Testis (tissue), 3 donors: Measurements from ENCODE around the gene SCUBE3. TPM values are rescaled to one million over a fixed set of nuclear protein-coding genes. Genes with fewer than 3 reads are reported as not detected.

ENCODE experiments used
- DNase-seq: peaks from one replicate; pipeline ENCODE4 v3.0.0-alpha.2; 2019
- H3K27ac ChIP-seq, 2 donors: fragments of 200-600 bp; sonication (generic); one replicate each; pipeline ENCODE4 v1.5.1; 2019
- H3K27me3 ChIP-seq: fragments of 200-600 bp; sonication (generic); one replicate; pipeline ENCODE4 v1.5.1; 2019
- H3K36me3 ChIP-seq: fragments of 200-600 bp; sonication (generic); one replicate; pipeline ENCODE4 v1.5.1; 2017; ENCODE audit warnings: low read depth; ENCODE audit errors: missing control alignments
- H3K4me1 ChIP-seq: fragments of 200-600 bp; sonication (generic); one replicate; pipeline ENCODE4 v1.5.1; 2019
- H3K4me3 ChIP-seq, 2 donors: fragments of 200-600 bp; sonication (generic); one replicate each; pipeline ENCODE4 v1.5.1; 2017 to 2019
- H3K9me3 ChIP-seq: fragments of 200-600 bp; sonication (generic); one replicate; pipeline ENCODE4 v1.5.1; 2017
- CTCF ChIP-seq, 3 experiments: fragments of 450-650 bp in 2 of 3; fragments of 200-600 bp in 1 of 3; sonication (generic) in 1 of 3; IDR thresholded peaks; one replicate each; pipeline ENCODE4 v1.5.1; 2016 to 2019; ENCODE audit warnings: antibody characterized with exemption in 3 of 3, mild to moderate bottlenecking in 2 of 3, moderate library complexity in 1 of 3
- POLR2A ChIP-seq: fragments of 450-650 bp; IDR thresholded peaks from one replicate; pipeline ENCODE4 v1.6.1; 2017; ENCODE audit warnings: antibody characterized with exemption, mild to moderate bottlenecking, moderate library complexity
- WGBS, 2 donors: methylation state at CpG; one replicate each; pipeline ENCODE4 v1.1.5; 2018; 5-methylcytosine and 5-hydroxymethylcytosine counted together
- intact Hi-C: fragments of 100-400 bp; cut with DNase I; formaldehyde crosslinking; loops from one replicate; pipeline ENCODE4 v1.15.1; 2023; ENCODE audit warnings: low total_unique reads
- polyA plus RNA-seq: library from polyadenylated mRNA; stranded (reverse); fragments of 350-450 nt; fragmentation: Illumina TruSeq; extraction: RNeasy Lipid Tissue Mini Kit (QIAGEN cat#74804); gene quantifications from one replicate; pipeline ENCODE4 v1.2.3, GENCODE V29; 2014; ENCODE audit warnings: low read depth, low replicate concordance; ENCODE audit not compliant: insufficient read depth
- total RNA-seq, 2 donors: library from RNA; depleted of rRNA; stranded (reverse); fragments of >200 nt; gene quantifications; one replicate each; pipeline ENCODE4 v1.2.3, GENCODE V29; 2016

Gene SCUBE3
- total and polyA plus RNA-seq, 3 donors from 2014 or later = 1.7 to 2.2 (median 2.0) TPM

DNA sequence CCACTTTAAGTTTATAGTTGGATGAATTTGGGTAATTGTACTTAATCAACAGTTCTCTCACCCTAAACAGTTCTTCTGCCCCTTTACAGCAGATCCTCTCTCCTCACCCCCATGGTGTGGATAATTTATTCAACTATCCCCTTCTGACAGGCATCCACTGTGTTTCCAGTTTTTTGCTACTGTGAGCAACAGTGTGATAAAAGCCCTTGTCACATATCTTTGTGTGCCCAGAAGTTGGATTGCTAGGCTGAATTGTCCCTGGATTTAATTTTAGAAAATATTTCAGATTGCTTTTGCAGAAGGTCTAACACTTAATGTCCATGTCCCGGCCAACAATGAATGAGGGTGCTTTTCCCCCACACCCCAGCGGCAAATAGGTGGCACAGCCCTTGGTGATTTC is 30.5 kb upstream of the SCUBE3 start:
- H3K36me3 ChIP-seq = no peaks in the 10 kb centered on the region
- no peaks in the 10 kb centered on the region for H3K9me3 ChIP-seq
- H3K27me3 ChIP-seq = no peaks in the 10 kb centered on the region
- WGBS, 2 donors = 68 to 82% methylated on average over 2 of the region's 2 CpGs
- H3K27ac ChIP-seq = no peak overlapping the region
- TF ChIP-seq POLR2A (no peak), CTCF (IDR thresholded peaks at IDR 0.05) (no peak)
- DNase-seq = no peak
- intact Hi-C loops = no loop called here
- H3K4me1 ChIP-seq = no peaks in the 10 kb centered on the region
- H3K4me3 ChIP-seq = no peak overlapping the region

DNA sequence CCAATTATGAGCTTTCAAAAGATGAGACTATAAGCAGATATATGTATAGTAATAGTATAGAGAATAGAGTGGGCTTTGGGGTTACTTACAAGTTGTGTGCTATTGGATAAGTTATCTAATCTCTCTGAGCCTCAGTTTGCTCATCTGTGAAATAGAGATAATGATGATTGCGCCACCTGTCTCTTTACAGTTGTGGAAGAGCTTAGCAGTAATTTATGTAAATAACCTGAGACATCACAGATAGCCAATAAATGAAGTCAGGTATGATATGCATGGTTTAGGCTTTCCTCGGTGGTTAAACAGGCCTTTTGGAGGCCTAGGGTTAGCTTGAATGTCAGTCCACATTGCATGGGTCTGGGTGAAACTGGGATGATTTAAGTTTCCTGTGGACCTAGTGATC is 29.8 kb upstream of the SCUBE3 start:
- no peaks in the 10 kb centered on the region for H3K36me3 ChIP-seq
- no peak overlapping the region for H3K4me3 ChIP-seq
- WGBS, 2 donors = 91 to 95% methylated on average over 2 of the region's 2 CpGs
- no peak overlapping the region for H3K27ac ChIP-seq
- intact Hi-C loops = no loop called here
- H3K4me1 ChIP-seq = no peaks in the 10 kb centered on the region
- TF ChIP-seq POLR2A = no peak
- no peak for TF ChIP-seq CTCF (IDR thresholded peaks at IDR 0.05)
- no peaks in the 10 kb centered on the region for H3K9me3 ChIP-seq
- DNase-seq = no peak
- H3K27me3 ChIP-seq = no peaks in the 10 kb centered on the region

DNA sequence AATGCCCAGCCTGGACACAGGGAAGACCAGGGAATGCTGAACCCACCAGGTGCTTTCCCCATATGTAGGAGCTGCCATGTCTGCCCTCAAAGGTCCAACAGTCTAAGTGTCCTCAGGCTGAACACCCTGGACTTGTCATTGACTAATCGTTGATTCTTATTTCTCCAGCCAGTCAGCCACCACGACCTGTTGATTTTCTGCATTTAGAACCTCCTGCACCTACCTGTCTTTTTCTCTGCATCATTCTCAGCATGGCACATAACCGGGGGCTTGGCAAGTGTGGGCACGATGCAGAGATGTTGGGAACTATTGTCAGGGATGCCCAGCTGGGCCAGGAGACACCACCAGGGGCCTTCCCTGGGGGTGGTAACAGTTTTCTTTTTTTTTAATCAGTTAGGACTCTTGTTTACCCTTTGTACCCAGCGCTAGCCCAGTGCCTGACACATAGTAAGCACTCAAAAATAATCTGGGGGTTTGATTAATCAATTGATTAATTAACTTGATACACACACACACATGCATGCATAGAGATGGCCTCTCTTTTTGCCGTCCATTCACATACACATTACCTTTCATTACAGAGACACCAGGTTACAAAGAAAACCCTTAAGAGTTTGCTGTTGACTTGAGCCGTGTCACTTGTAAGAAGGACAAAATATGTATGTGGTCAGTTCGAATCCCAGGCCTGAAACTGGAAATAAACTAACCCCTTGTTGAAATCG is 29.0 kb upstream of the SCUBE3 start:
- intact Hi-C loops = no loop called here
- Histone ChIP-seq H3K4me1 (no peaks in the 10 kb centered on the region), H3K4me3 (no peak overlapping the region), H3K36me3 (no peaks in the 10 kb centered on the region), H3K27me3 (no peaks in the 10 kb centered on the region), H3K27ac (no peak overlapping the region), H3K9me3 (no peaks in the 10 kb centered on the region)
- 76 to 79% methylated on average over 9 of the region's 9 CpGs for WGBS, 2 donors
- no peak for DNase-seq
- TF ChIP-seq POLR2A = no peak
- TF ChIP-seq CTCF (IDR thresholded peaks at IDR 0.05) = no peak

DNA sequence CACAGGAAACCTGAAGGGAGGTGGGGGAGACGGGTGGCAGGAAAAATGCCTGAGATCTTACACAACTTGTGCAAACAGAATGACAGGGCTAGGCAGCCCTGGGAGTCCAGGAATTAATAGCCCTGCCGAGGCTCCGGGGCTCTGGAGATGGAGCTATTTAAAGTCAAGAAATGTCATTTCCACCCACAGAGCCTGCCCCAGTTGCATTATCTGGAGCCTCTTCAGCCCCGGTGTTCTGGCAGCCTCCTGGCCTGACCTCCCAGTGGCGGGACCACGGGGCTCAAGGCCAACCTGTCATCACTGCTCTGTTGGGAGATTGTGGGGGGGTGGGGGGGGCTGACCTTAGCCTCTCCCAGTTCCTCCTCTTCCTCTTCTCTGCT is 28.5 kb upstream of the SCUBE3 start:
- H3K4me1 ChIP-seq = no peaks in the 10 kb centered on the region
- no peaks in the 10 kb centered on the region for H3K9me3 ChIP-seq
- TF ChIP-seq POLR2A = no peak
- no peak for TF ChIP-seq CTCF (IDR thresholded peaks at IDR 0.05)
- H3K27ac ChIP-seq = no peak overlapping the region
- H3K4me3 ChIP-seq = no peak overlapping the region
- WGBS, 2 donors = 21 to 41% methylated on average over 6 of the region's 6 CpGs
- DNase-seq = no peak
- H3K27me3 ChIP-seq = no peaks in the 10 kb centered on the region
- intact Hi-C loops = no loop called here
- H3K36me3 ChIP-seq = no peaks in the 10 kb centered on the region

DNA sequence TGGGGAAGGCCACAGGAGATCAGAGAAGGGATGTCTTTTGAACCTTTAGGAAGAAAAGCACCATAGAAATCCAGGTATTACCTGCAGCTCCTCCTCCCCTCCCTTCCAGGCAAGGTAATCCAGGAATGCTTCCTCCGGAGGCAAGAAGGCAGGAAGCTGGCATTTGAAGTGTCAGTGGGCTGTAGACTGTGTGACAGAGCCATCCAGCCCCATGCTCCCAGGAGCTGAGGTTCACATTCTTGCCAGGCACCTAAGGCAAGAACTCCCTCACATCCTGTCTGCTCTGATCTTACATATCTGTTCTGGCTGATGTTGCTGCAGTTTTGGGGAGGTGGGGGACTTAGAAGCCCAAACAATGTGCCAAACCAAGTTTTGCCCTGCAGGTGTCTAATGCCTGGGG is 27.8 kb upstream of the SCUBE3 start:
- no peaks in the 10 kb centered on the region for H3K9me3 ChIP-seq
- no peaks in the 10 kb centered on the region for H3K4me1 ChIP-seq
- DNase-seq = no peak
- WGBS, 2 donors = 88 to 89% methylated on average over 1 of the region's 1 CpG
- no peak overlapping the region for H3K4me3 ChIP-seq
- H3K36me3 ChIP-seq = no peaks in the 10 kb centered on the region
- no peak overlapping the region for H3K27ac ChIP-seq
- intact Hi-C loops = no loop called here
- TF ChIP-seq CTCF (IDR thresholded peaks at IDR 0.05) (no peak), POLR2A (no peak)
- H3K27me3 ChIP-seq = no peaks in the 10 kb centered on the region
